K562 (cell line): ENCODE measurements around the gene DUSP10. TPM values are rescaled to one million over a fixed set of nuclear protein-coding genes. Genes with fewer than 3 reads are reported as not detected.
A peak's percentile ranks its signal among the peaks of the same experiment; 100 is the strongest.

Source experiments
- KLF1 ChIP-seq: fragments of 450-650 bp; IDR thresholded peaks from 2 replicates; pipeline ENCODE4 v1.6.1; 2016; ENCODE audit warnings: missing genetic modification characterization, missing compliant biosample characterization
- LCOR ChIP-seq: sonication (generic); formaldehyde crosslinking; IDR thresholded peaks from 2 replicates; pipeline ENCODE4 v1.8.0; 2022; ENCODE audit warnings: mild to moderate bottlenecking, missing genetic modification reagents
- POLR2B ChIP-seq: fragments of 450-650 bp; IDR thresholded peaks from 2 replicates; pipeline ENCODE4 v1.6.1; 2018; ENCODE audit warnings: low read depth; ENCODE audit not compliant: partially characterized antibody
- RCOR1 ChIP-seq, 2 experiments: IDR thresholded peaks; 2 replicates each; pipeline ENCODE4 v1.6.1; 2012; ENCODE audit warnings: low read depth in 2 of 2, low read length in 2 of 2, borderline replicate concordance in 1 of 2, improper control_type of control experiment in 1 of 2
- SIX5 ChIP-seq, 2 experiments: IDR thresholded peaks; 2 replicates each; pipeline ENCODE4 v1.6.1; 2011; ENCODE audit warnings: low read length in 2 of 2, borderline replicate concordance in 1 of 2, low read depth in 1 of 2, mild to moderate bottlenecking in 1 of 2, moderate library complexity in 1 of 2; ENCODE audit not compliant: insufficient read depth in 1 of 2
- SNIP1 ChIP-seq: fragments of 450-650 bp; IDR thresholded peaks from 2 replicates; pipeline ENCODE4 v1.7.1; 2017; ENCODE audit warnings: low read depth, mild to moderate bottlenecking
- YY1 ChIP-seq, 3 experiments: IDR thresholded peaks; 2 replicates each; pipeline ENCODE4 v1.6.1; 2011; ENCODE audit warnings: low read length in 2 of 3, mild to moderate bottlenecking in 2 of 3, moderate library complexity in 2 of 3, borderline replicate concordance in 1 of 3, control low read depth in 1 of 3, low read depth in 1 of 3; ENCODE audit not compliant: insufficient read depth in 3 of 3, insufficient replicate concordance in 2 of 3, control insufficient read depth in 1 of 3, insufficient read length in 1 of 3; ENCODE audit errors: extremely low read depth in 1 of 3
- ZSCAN32 ChIP-seq: fragments of 450-650 bp; formaldehyde crosslinking; IDR thresholded peaks from 2 replicates; pipeline ENCODE4 v1.4.0; 2020; ENCODE audit warnings: mild to moderate bottlenecking, moderate library complexity
- polyA plus RNA-seq, 8 experiments: library from polyadenylated mRNA; depleted of rRNA in 4 of 8; stranded (reverse) in 5 of 8; unstranded in 3 of 8; fragments of >200 nt; fragmentation: Nextera tagmentation in 2 of 8; fragmentation: Illumina TruSeq in 1 of 8; extraction: Ambion mirVana in 2 of 8; extraction: Trizol in 1 of 8; gene quantifications; 2 replicates each; pipeline versions ENCODE4 v1.2.1 to v1.2.3, GENCODE V29; 2011 to 2014; ENCODE audit warnings: inconsistent platforms in 1 of 8, missing spikeins in 1 of 8
- total RNA-seq, 7 experiments: library from RNA; depleted of rRNA in 6 of 7; stranded (reverse); fragments of >200 nt in 6 of 7; fragmentation: Illumina TruSeq in 2 of 7; extraction: Trizol in 2 of 7; gene quantifications; 2 replicates each; pipeline versions ENCODE4 v1.2.1 to v1.2.3, GENCODE V29; 2011 to 2021; ENCODE audit warnings: low replicate concordance in 1 of 7
- TF ChIP-seq, protein P1 (sequence below): fragments of 250-450 bp; sonication (Bioruptor Pico); IDR thresholded peaks from 2 replicates; pipeline ENCODE4 v1.4.0; 2020; ENCODE audit warnings: borderline replicate concordance

Gene DUSP10
- total and polyA plus RNA-seq, 9 of the 15 experiments (the other 6 are each of a cell fraction or from before 2014, with no cell fraction given) = 1.7 to 8.3 (median 6.1) TPM

DNA sequence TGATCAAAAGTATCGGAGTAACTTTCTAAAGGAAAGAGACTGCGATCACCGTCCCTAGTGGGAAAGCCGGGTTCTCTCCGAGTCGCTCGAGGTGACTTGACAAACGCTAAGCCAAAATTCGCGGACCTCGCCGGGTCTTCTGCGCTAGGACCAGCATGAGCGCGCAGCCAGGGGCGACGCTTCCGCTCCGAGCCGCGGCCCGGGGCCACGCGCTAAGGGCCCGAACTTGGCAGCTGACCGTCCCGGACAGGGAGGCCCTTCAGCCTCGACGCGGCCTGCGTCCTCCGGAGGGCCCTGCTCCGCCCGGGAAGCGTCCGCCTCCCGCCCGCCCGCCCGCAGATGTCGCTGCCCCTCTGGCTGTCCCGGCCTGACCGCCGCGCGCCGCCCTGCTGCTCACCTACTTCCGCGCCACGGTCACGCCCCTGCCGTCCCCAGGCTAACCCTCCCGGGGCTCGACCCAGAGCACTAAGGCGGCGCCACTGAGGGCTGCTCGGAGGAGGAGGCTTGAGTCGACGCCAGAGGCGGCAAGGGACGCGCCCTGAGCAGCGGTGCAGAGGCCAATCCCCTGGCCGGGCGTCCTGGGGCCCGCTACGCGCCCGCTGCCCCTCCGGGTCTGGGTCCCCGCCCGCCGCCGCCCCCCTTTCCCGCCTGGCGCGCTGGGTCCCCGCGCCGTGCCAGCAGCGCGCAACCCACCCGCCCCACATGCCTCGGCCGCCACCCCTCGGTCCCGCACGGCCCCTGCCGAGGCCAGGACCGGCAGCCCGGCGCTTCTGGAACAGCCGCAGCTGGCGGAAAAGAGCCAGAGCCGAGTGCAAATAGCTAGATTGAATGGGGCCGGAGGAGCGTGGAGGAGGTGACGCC, 896 bp upstream of the DUSP10 start (continued):
- TF ChIP-seq, protein P1, sequence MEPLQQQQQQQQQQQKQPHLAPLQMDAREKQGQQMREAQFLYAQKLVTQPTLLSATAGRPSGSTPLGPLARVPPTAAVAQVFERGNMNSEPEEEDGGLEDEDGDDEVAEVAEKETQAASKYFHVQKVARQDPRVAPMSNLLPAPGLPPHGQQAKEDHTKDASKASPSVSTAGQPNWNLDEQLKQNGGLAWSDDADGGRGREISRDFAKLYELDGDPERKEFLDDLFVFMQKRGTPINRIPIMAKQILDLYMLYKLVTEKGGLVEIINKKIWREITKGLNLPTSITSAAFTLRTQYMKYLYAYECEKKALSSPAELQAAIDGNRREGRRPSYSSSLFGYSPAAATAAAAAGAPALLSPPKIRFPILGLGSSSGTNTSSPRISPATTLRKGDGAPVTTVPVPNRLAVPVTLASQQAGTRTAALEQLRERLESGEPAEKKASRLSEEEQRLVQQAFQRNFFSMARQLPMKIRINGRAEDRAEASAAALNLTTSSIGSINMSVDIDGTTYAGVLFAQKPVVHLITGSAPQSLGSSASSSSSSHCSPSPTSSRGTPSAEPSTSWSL = no peak
- TF ChIP-seq RCOR1 (IDR thresholded peaks at IDR 0.05; ENCODE audit: borderline replicate concordance in 1 of 2, low read depth in 2 of 2, low read length in 2 of 2) = peak in 1 of 2 experiments; percentile 72; a peak in 2 of 4 replicates
- no peak for TF ChIP-seq POLR2B
- TF ChIP-seq SIX5 (IDR thresholded peaks at IDR 0.05; ENCODE audit: borderline replicate concordance in 1 of 2, insufficient read depth in 1 of 2, low read depth in 1 of 2, low read length in 2 of 2) = no peak
- TF ChIP-seq SNIP1 = no peak
- peak in 2 of 3 experiments; percentile 57 to 65 for TF ChIP-seq YY1 (IDR thresholded peaks at IDR 0.05; ENCODE audit: borderline replicate concordance in 1 of 3, control insufficient read depth in 1 of 3, extremely low read depth in 1 of 3, insufficient read depth in 3 of 3, insufficient read length in 1 of 3, insufficient replicate concordance in 2 of 3, low read depth in 1 of 3, low read length in 2 of 3)
- peak; percentile 93 for TF ChIP-seq LCOR (CRISPR knock-in tag)
- peak; percentile 36; the same call in 1 of the 2 replicates for TF ChIP-seq KLF1
- no peak for TF ChIP-seq ZSCAN32 (CRISPR knock-in tag)
